HL-60 (cell line): ENCODE results near the gene CACNG4.

Experiments used
- DNase-seq, 2 experiments: peaks; one replicate each; pipeline ENCODE4 v3.0.0-alpha.2; 2010 to 2020; ENCODE audit warnings: low read depth in 1 of 2, low spot score in 1 of 2
- H3K27ac ChIP-seq: fragments of 250-450 bp; sonication (Bioruptor Pico); replicated peaks from 2 replicates; pipeline ENCODE4 v1.5.1; 2020; ENCODE audit warnings: mild to moderate bottlenecking, moderate library complexity
- H3K27me3 ChIP-seq: fragments of 250-450 bp; sonication (Bioruptor Pico); 2 replicates; pipeline ENCODE4 v1.5.1; 2021; ENCODE audit warnings: mild to moderate bottlenecking, moderate library complexity; ENCODE audit not compliant: insufficient read depth, poor library complexity, severe bottlenecking
- H3K4me3 ChIP-seq: replicated peaks from 2 replicates; pipeline ENCODE4 v1.5.1; 2011; ENCODE audit warnings: mild to moderate bottlenecking, control low read depth, low read length; ENCODE audit not compliant: insufficient read depth
- CTCF ChIP-seq: IDR thresholded peaks from one replicate; pipeline ENCODE4 v1.5.1; 2011; ENCODE audit warnings: low read length, control low read depth, inconsistent platforms; ENCODE audit not compliant: insufficient read depth
- GABPA ChIP-seq: IDR thresholded peaks from 2 replicates; pipeline ENCODE4 v1.6.1; 2012; ENCODE audit warnings: low read depth
- POLR2AphosphoS5 ChIP-seq: IDR thresholded peaks from 2 replicates; pipeline ENCODE4 v1.6.1; 2012; ENCODE audit warnings: low read depth
- REST ChIP-seq: IDR thresholded peaks from 2 replicates; pipeline ENCODE4 v1.6.1; 2012; ENCODE audit warnings: low read depth; ENCODE audit not compliant: insufficient replicate concordance
- SPI1 ChIP-seq: IDR thresholded peaks from 2 replicates; pipeline ENCODE4 v1.6.1; 2012; ENCODE audit warnings: low read depth, mild to moderate bottlenecking, borderline replicate concordance

Gene CACNG4

DNA sequence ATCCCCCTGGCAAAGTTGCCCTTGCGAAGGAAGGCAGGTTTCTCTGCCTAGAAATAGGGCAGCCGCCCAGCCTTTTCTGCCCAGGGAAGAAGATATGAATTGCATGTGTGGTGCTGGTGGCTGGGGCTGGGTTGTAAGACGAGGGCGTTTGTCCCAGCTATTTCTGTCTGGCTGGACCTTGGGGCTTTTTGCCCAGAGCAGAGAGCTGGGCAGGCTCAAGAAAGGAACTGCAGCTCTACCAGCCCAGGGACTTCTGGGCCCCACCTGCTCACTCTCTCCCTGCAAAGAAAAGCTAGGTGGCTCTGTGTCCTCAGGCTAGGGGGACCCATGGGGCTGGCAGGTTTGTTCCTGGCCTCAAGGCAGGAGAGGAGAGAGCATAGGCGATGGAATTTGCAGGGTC is 80.4 kb downstream of the CACNG4 start:
- Histone ChIP-seq H3K27me3 (no peaks in the 10 kb centered on the region), H3K4me3 (no peak overlapping the region), H3K27ac (no peak overlapping the region)
- DNase-seq = no peak
- TF ChIP-seq POLR2AphosphoS5 (no peak), GABPA (no peak), SPI1 (no peak), REST (no peak), CTCF (no peak)

DNA sequence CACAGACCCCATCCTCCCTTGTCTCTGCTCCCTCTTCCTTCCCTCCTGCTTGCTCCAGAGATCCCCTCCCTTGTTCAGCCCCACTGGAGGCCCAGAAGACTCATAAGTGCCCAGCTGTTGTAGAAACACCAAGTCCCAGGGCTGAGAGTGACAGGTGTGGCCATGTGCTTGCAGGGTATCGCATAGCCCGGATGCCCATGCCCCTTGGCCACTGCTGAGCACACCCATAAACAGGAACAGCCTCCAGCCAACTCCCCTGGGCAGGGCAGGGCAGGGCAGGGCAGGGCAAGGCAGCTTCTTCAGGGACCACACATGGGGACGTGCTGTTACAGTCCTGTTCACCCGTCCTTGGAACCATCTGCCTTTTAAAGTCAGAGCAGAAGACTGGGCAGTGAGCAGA is 81.9 kb downstream of the CACNG4 start:
- TF ChIP-seq CTCF (no peak), GABPA (no peak), REST (no peak), SPI1 (no peak), POLR2AphosphoS5 (no peak)
- H3K4me3 ChIP-seq = no peak overlapping the region
- no peak overlapping the region for H3K27ac ChIP-seq
- H3K27me3 ChIP-seq = no peaks in the 10 kb centered on the region
- DNase-seq = no peak

- Histone ChIP-seq H3K27ac (no peak overlapping the region), H3K4me3 (no peak overlapping the region), H3K27me3 (no peaks in the 10 kb centered on the region)
- no peak for DNase-seq
- no peak for TF ChIP-seq POLR2AphosphoS5
- no peak for TF ChIP-seq SPI1
- no peak for TF ChIP-seq GABPA
- no peak for TF ChIP-seq CTCF
- no peak for TF ChIP-seq REST
These were observed 82.9 kb downstream of the CACNG4 start for GRCh38 chr17:67047382-67047781.
